Naive thymus-derived CD4-positive, alpha-beta T cell (primary cell): Measurements from ENCODE around the gene CDK15. TPM values are rescaled to one million over a fixed set of nuclear protein-coding genes. Genes with fewer than 3 reads are reported as not detected.
"Not testable (repeated sequence)": the region's sequence is repeated elsewhere in the genome, so short reads cannot be mapped to it uniquely, and the experiment has no call there.

Source experiments
- ATAC-seq: fragments of 150-1000 bp; cut with Tn5 transposase; 2 replicates; pipeline ENCODE4 v1.10.0; 2021; ENCODE audit warnings: mild to moderate bottlenecking, moderate library complexity
- CTCF ChIA-PET: fragments of 350-600 bp; sonication (Branson Sonifier 250); formaldehyde crosslinking; loops from one replicate; lab custom pipeline; 2021; ENCODE audit warnings: antibody characterized with exemption; lab: Charles Lee
- POLR2A ChIA-PET: fragments of 350-600 bp; sonication (Branson Sonifier 250); formaldehyde crosslinking; loops from one replicate; lab custom pipeline; 2021; ENCODE audit warnings: antibody characterized with exemption, inconsistent platforms; lab: Charles Lee
- DNase-seq, 9 donors: peaks; one replicate each; pipeline versions ENCODE4 v3.0.0 to v3.0.0-alpha.2; 2020 to 2022; ENCODE audit warnings: mixed read lengths in 1 of 9
- H3K27ac ChIP-seq: one replicate; pipeline ENCODE4 v1.7.0; 2013; ENCODE audit warnings: mild to moderate bottlenecking, low read depth, low read length, moderate library complexity
- H3K27me3 ChIP-seq, 2 donors: one replicate each; pipeline ENCODE4 v1.7.0; 2013; ENCODE audit warnings: low read length in 2 of 2, mild to moderate bottlenecking in 2 of 2, moderate library complexity in 2 of 2; ENCODE audit not compliant: control insufficient read depth in 2 of 2, insufficient read depth in 2 of 2
- H3K36me3 ChIP-seq, 3 experiments: 1 replicate in 2 of 3; 2 replicates in 1 of 3; pipeline ENCODE4 v1.7.0; 2013; ENCODE audit warnings: low read length in 3 of 3, mild to moderate bottlenecking in 3 of 3, moderate library complexity in 1 of 3; ENCODE audit not compliant: insufficient read depth in 3 of 3, control insufficient read depth in 2 of 3
- H3K4me1 ChIP-seq, 2 donors: one replicate each; pipeline ENCODE4 v1.7.0; 2013; ENCODE audit warnings: low read length in 2 of 2, mild to moderate bottlenecking in 2 of 2, moderate library complexity in 1 of 2; ENCODE audit not compliant: control insufficient read depth in 2 of 2, insufficient read depth in 2 of 2
- H3K4me3 ChIP-seq: 2 replicates; pipeline ENCODE4 v1.7.0; 2013; ENCODE audit warnings: mild to moderate bottlenecking, low read length
- H3K9me3 ChIP-seq, 3 experiments: 1 replicate in 2 of 3; 2 replicates in 1 of 3; pipeline ENCODE4 v1.7.0; 2013; ENCODE audit warnings: low read length in 3 of 3; ENCODE audit not compliant: control insufficient read depth in 2 of 3
- H3K27ac Mint-ChIP-seq, 9 donors: one replicate each; pipeline ENCODE4 v1.8.0; 2020 to 2022; ENCODE audit warnings: mixed read lengths in 9 of 9, mild to moderate bottlenecking in 8 of 9, moderate library complexity in 5 of 9, inconsistent platforms in 2 of 9
- H3K27me3 Mint-ChIP-seq, 5 donors: one replicate each; pipeline ENCODE4 v1.8.0; 2021 to 2022; ENCODE audit warnings: mixed read lengths in 5 of 5, mild to moderate bottlenecking in 1 of 5
- H3K36me3 Mint-ChIP-seq, 5 donors: one replicate each; pipeline ENCODE4 v1.8.0; 2020 to 2022; ENCODE audit warnings: mixed read lengths in 5 of 5, mild to moderate bottlenecking in 3 of 5, inconsistent platforms in 1 of 5
- H3K4me1 Mint-ChIP-seq, 7 donors: one replicate each; pipeline ENCODE4 v1.8.0; 2020 to 2022; ENCODE audit warnings: mixed read lengths in 7 of 7, mild to moderate bottlenecking in 3 of 7, inconsistent platforms in 1 of 7
- H3K4me3 Mint-ChIP-seq, 10 donors: one replicate each; pipeline ENCODE4 v1.8.0; 2020 to 2022; ENCODE audit warnings: mild to moderate bottlenecking in 10 of 10, mixed read lengths in 10 of 10, moderate library complexity in 6 of 10, inconsistent platforms in 2 of 10
- H3K9me3 Mint-ChIP-seq, 11 donors: one replicate each; pipeline ENCODE4 v1.8.0; 2020 to 2022; ENCODE audit warnings: mixed read lengths in 11 of 11, mild to moderate bottlenecking in 4 of 11, inconsistent platforms in 1 of 11, moderate library complexity in 1 of 11
- intact Hi-C, 2 donors: fragments of 100-400 bp; cut with micrococcal nuclease; formaldehyde crosslinking; loops; one replicate each; pipeline ENCODE4 v1.15.1; 2023
- polyA plus RNA-seq, 2 donors: library from polyadenylated mRNA; unstranded; fragments of 300-500 nt; fragmentation: Illumina TruSeq; gene quantifications; one replicate each; pipeline ENCODE4 v1.2.3, GENCODE V29; 2021
- total RNA-seq, 6 experiments: library from RNA in 5 of 6; stranded (reverse) in 5 of 6; gene quantifications; 1 replicate in 5 of 6; 2 replicates in 1 of 6; pipeline ENCODE4 v1.2.3 and lab custom pipeline; 2021 to 2026

The CDK15 gene
- total and polyA plus RNA-seq, 7 experiments from 2014 or later: not detected

GRCh38 chr2:201798252-201798913, 8.0 kb upstream of the CDK15 start:
- Mint-ChIP-seq H3K4me3 (no peak overlapping the region), H3K4me1 (no peaks in the 10 kb centered on the region), H3K36me3 (no peaks in the 10 kb centered on the region), H3K9me3 (no peaks in the 10 kb centered on the region), H3K27me3 (peaks cover 19 to 31% (median 22%) of the 10 kb centered on the region in 5 donors), H3K27ac (no peak overlapping the region)
- no peak overlapping the region for H3K27ac ChIP-seq
- intact Hi-C loops: no loop called here
- DNase-seq (no peak), ATAC-seq (no peak)
- no peaks in the 10 kb centered on the region for H3K27me3 ChIP-seq
- no peaks in the 10 kb centered on the region for H3K9me3 ChIP-seq
- no peaks in the 10 kb centered on the region for H3K36me3 ChIP-seq
- no peak overlapping the region for H3K4me3 ChIP-seq
- no peaks in the 10 kb centered on the region for H3K4me1 ChIP-seq
- ChIA-PET POLR2A (no interaction called here), CTCF (no interaction called here)

- peaks cover 19 to 32% (median 22%) of the 10 kb centered on the region in 5 donors for H3K27me3 Mint-ChIP-seq
- POLR2A ChIA-PET: not testable (repeated sequence)
Observed at GRCh38 chr2:201798914-201799285, 7.4 kb upstream of the CDK15 start.

GRCh38 chr2:201807452-201807999, 1.2 kb downstream of the CDK15 start:
- Mint-ChIP-seq H3K4me3 (no peak overlapping the region), H3K36me3 (no peaks in the 10 kb centered on the region), H3K27ac (peak overlapping the region in 1 of 9 donors; percentile 49), H3K27me3 (peaks cover 16 to 44% (median 17%) of the 10 kb centered on the region in 5 donors), H3K9me3 (no peaks in the 10 kb centered on the region), H3K4me1 (no peaks in the 10 kb centered on the region)
- no peak for ATAC-seq
- Histone ChIP-seq H3K36me3 (no peaks in the 10 kb centered on the region), H3K27me3 (no peaks in the 10 kb centered on the region), H3K4me1 (no peaks in the 10 kb centered on the region), H3K4me3 (no peak overlapping the region), H3K9me3 (no peaks in the 10 kb centered on the region), H3K27ac (no peak overlapping the region)
- no peak for DNase-seq
- ChIA-PET POLR2A (no interaction called here), CTCF (no interaction called here)
- intact Hi-C loops: loop anchor here in 1 of 2 donors (5.0 kb wide), 1 partner anchor 40 kb away; no protein-coding TSS in a partner anchor

More at GRCh38 chr2:201798914-201799285, 7.4 kb upstream of the CDK15 start:
- H3K4me3 Mint-ChIP-seq, DNase-seq, H3K27me3 ChIP-seq, H3K9me3 Mint-ChIP-seq, H3K36me3 Mint-ChIP-seq, H3K4me1 Mint-ChIP-seq, H3K27ac ChIP-seq, H3K9me3 ChIP-seq, intact Hi-C loops, CTCF ChIA-PET, H3K4me3 ChIP-seq, H3K36me3 ChIP-seq, H3K27ac Mint-ChIP-seq, ATAC-seq, H3K4me1 ChIP-seq: not testable (repeated sequence)

GRCh38 chr2:201808027-201808426, 1.7 kb downstream of the CDK15 start:
- Mint-ChIP-seq H3K4me1 (no peaks in the 10 kb centered on the region), H3K9me3 (no peaks in the 10 kb centered on the region), H3K27ac (no peak overlapping the region), H3K36me3 (no peaks in the 10 kb centered on the region), H3K4me3 (no peak overlapping the region), H3K27me3 (peaks cover 11 to 43% (median 14%) of the 10 kb centered on the region in 5 donors)
- POLR2A ChIA-PET: no interaction called here
- CTCF ChIA-PET: no interaction called here
- Histone ChIP-seq H3K4me1 (no peaks in the 10 kb centered on the region), H3K36me3 (no peaks in the 10 kb centered on the region), H3K27me3 (no peaks in the 10 kb centered on the region), H3K9me3 (no peaks in the 10 kb centered on the region), H3K27ac (no peak overlapping the region), H3K4me3 (no peak overlapping the region)
- intact Hi-C loops: loop anchor here in 1 of 2 donors (5.0 kb wide), 1 partner anchor 41 kb away; no protein-coding TSS in a partner anchor
- ATAC-seq (no peak), DNase-seq (no peak)

- ATAC-seq: no peak
- H3K4me3 Mint-ChIP-seq: no peak overlapping the region
- Histone ChIP-seq H3K4me3 (no peak overlapping the region), H3K9me3 (no peaks in the 10 kb centered on the region), H3K36me3 (no peaks in the 10 kb centered on the region), H3K27ac (no peak overlapping the region), H3K27me3 (no peaks in the 10 kb centered on the region), H3K4me1 (no peaks in the 10 kb centered on the region)
- CTCF ChIA-PET: no interaction called here
- no peaks in the 10 kb centered on the region for H3K9me3 Mint-ChIP-seq
- intact Hi-C loops: loop anchor here in 1 of 2 donors (5.0 kb wide), 1 partner anchor 42 kb away; no protein-coding TSS in a partner anchor
- POLR2A ChIA-PET: no interaction called here
- H3K4me1 Mint-ChIP-seq: no peaks in the 10 kb centered on the region
- H3K27ac Mint-ChIP-seq: no peak overlapping the region
- H3K36me3 Mint-ChIP-seq: no peaks in the 10 kb centered on the region
- no peak for DNase-seq
- peaks cover 8 to 46% (median 11%) of the 10 kb centered on the region in 5 donors for H3K27me3 Mint-ChIP-seq
Observed at GRCh38 chr2:201809633-201810032, 3.3 kb downstream of the CDK15 start.

GRCh38 chr2:201810604-201811003, 4.3 kb downstream of the CDK15 start:
- H3K9me3 Mint-ChIP-seq, H3K36me3 ChIP-seq, H3K4me1 ChIP-seq, POLR2A ChIA-PET, H3K9me3 ChIP-seq, intact Hi-C loops, H3K4me1 Mint-ChIP-seq, H3K4me3 ChIP-seq, H3K4me3 Mint-ChIP-seq, H3K27ac ChIP-seq, ATAC-seq, H3K36me3 Mint-ChIP-seq, H3K27me3 ChIP-seq, H3K27ac Mint-ChIP-seq, CTCF ChIA-PET, DNase-seq: not testable (repeated sequence)
- H3K27me3 Mint-ChIP-seq: peaks cover 8 to 43% (median 10%) of the 10 kb centered on the region in 5 donors
